ENCODE measurements around the gene SYNJ2.

Gene SYNJ2

DNA sequence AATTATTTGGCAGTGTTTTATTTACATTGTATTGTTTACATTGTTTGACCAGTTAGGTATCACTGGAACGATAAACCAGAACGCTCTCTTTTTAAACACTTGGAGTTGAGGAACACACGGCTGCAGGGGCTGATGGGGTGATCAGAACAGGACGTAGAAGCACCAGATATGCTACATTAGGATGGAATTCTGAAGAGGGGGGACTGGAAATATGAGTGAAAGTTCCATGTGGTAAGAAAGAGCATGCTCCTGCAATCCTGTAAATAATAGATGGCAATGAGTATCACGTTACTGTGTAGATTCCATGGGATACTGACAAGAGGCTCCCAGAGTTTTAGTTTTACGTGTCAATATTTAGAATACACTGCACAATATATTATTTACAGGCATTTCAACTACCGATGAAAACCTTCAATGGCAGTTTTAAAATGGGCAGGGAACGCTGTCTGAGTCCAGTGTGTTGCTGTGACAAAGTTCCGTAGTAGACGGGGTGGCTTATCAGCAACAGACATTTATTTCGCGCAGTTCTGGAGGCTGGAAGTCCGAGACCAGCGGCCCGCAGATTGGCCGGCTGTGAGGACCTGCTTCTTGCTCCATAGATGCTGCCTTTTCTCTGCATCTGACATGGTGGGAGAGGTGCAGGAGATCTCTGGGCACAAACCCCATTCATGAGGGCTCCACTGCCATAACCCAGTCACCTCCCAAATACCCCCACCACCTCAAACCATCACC lies 43.1 kb downstream of the SYNJ2 start:
- in situ Hi-C loops (cut with MboI; ENCODE audit: low sequenced_read_pairs) = no loop called here

DNA sequence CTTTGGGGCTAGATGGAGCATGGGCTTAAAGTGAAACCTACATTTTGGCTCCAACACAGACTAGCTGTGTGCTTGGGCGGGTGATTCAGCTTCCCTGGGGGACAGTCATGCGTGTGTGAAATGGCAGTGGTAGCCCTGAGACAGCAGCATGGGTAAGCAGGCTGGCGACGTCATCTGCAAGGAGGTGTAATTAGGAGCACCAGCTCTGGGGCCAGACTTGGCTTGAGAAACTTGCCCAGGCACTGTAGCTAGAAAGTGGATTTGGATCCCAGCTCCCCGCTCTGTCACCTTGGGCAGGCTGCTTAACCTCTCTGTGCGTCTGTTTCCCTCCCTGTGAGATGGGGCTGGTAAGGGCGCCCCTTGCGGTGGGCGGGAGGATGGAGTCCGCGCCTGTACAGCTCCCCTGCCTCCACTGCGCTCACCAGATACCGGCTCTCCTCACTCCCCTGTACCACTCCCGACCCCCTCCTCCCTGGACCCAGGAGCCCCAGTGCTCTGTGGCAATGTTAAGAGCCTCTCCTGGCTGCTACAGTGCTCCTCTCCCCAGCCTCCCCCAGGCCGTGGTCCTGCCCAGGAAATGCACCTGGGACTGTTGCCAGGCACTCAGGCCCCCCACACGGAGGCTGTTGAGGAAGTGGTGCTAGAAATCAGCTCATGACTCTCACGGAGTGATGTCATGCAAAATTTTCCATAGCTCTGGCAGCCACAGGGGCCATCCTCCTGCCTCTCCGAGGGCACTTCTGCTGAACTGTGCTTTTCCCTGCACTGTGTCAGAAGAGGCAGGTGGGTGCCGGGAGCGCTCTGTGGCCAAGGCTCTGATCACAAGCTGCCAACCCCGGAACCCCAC lies 44.6 kb downstream of the SYNJ2 start:
- in situ Hi-C loops (cut with MboI; ENCODE audit: low sequenced_read_pairs) = no loop called here

DNA sequence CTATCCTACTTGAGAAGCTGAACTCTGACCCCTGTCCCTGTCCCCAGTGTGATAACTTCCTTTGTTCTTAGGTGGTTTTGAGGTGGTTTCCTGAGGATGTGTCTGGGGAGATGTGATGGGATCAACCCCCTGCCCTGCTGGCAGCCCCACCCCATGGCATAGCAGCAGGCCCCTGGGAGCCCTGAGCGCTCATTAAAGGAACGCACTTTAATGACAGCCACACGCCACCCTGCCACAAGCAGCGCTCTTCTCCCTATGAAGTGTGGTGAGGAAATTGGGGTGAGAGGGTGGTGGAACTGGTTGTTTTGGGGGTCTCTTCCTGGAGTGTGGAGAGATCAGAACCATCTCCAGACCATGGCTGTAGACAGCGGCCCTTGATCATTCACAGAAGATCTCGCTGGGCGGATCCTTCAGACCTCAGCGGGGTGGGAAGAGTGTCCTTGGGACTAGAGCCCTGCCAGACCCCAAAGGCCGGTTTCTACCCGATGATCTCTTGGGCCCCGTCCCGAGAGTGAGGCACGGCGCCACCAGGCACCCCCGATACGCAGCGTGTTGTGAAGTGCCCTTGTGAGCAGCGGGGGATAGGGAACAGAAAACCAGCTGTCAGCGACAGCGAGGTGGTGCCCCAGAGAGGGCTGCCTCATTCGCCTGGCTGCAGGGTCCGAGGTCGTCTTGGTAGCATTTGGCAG lies 45.4 kb downstream of the SYNJ2 start:
- in situ Hi-C loops (cut with MboI; ENCODE audit: low sequenced_read_pairs) = no loop called here

DNA sequence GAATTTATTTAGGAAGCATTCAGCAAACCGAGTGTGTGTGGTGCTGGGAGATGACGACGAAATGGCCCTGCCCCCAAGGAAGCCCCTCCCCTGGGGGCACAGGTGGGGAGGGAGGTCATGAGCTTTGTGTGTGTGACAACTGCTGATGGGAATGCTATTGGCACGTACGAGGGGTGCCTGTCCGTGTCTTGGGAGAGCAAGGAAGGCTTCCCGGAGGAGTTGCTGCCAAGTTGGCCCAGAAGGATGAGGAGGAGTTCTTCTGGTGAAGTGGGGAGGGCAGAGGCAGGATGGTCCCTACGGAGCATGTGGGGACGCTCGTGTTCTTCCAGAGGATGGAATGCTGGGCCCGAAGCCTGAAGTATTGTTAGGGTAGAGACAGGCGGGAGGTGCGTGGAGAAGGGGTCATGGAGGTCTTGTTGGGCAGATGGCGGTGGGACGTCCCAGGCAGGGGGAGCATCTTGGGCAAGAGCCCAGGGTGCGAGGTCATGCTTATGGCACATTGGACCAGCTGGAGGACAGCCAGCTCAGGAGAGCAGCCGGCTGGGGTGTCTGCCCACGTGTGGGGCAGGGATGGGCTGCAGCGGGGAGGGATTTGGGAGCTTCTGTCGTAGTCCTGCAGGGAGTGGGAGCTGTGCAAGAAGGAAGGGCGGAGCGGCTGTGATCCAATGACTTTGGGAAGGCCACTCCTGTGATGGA lies 46.1 kb downstream of the SYNJ2 start:
- in situ Hi-C loops (cut with MboI; ENCODE audit: low sequenced_read_pairs) = no loop called here

DNA sequence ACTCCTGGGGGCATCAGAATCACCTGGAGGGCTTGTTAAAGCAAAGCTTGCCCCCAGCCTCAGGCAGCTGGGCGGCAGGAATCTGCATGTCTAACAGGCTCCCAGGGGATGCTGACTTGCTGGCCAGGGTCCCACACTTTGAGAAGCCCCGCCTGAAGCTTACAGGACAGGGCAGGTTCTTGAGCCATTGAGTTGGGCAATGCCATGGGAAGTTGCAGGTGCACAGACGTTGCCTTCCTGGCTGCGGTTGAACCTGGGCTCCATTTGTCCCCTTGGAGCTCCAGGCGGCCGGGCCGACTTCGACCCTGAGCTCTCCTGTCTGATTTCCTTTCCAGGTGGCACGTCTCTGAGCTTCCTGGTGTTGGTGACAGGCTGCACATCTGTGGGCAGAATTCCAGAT lies 46.8 kb downstream of the SYNJ2 start:
- in situ Hi-C loops (cut with MboI; ENCODE audit: low sequenced_read_pairs) = no loop called here

DNA sequence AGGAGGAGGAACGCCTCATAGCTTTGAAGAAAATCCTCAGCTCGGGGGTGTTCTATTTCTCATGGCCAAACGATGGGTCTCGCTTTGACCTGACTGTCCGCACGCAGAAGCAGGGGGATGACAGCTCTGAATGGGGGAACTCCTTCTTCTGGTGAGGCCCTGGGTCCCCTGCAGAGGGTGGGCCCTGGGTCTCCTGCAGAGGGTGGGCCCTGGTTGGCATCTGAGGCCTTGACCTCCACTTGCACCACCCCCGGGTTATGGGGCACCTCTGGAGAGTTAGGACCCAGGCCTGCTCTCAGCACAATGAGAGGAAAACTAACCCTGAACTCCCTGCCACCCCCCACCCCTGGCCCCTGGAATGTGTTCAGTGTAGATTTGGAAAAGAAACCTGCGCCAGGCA lies 47.2 kb downstream of the SYNJ2 start:
- in situ Hi-C loops (cut with MboI; ENCODE audit: low sequenced_read_pairs) = no loop called here

DNA sequence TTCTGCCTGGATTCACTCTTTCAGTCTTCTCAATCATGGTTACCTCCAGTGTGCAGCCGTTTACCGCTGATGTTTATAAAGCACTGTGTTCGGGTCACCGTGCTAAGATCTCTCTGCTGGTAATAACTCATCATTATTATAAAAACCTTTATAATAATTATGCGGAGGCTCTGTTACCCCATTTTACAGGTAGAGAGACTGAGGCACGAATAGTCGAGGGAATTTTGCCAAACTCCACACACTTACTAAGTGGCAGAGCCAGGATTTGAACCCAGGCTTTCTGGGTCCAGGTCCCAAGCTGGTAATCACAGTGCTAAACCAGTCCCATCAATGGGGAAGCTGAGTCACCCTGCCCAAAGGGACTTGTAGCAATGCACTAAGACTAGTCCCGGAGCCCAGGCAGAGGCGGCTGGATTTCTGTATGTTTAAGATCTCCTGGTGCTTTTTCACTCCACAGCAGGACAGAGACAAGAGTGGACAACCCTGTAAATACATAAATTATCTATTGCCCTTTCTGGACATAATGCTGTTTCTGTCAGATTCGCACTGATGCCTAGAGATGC lies 48.1 kb downstream of the SYNJ2 start:
- in situ Hi-C loops (cut with MboI; ENCODE audit: low sequenced_read_pairs) = no loop called here

DNA sequence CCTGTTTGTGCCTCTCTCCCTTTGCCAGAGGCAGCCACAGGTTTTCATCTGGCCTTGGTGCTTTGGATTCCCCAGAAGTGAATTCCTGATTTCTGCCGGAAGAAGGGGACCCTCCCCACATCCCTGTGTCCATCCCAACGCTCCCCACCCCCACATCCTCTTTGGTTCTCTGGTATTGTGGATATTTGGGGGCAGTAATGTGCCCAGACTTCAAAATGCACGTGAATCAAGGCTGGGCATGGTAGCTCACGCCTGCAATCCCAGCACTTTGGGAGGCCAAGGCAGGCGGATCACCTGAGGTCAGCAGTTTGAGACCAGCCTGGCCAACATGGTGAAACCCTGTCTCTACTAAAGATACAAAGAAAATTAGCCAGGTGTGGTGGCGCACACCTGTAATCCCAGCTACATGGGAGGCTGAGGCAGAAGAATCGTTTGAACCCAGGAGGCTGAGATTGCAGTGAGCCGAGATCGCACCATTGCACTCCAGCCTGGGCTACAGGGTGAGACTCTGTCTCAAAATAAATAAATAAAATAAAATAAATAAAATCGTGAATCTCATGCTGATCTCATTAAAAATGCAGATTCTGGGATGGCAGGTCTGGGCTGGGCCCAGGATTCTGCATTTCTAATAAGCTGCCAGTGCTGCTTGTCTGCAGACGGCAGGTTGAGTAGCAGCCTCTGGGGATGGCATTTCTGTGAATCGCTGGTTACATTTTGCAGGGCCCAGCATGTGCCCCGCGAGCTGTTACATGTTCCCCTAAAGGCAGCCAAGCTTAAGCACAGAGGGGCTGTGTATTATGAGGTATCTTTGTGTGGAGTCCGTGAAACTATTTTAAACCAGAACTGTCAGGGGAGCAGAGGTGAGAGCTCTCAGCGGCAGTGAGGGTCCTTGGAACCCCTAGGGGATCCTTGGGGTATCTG lies 49.0 kb downstream of the SYNJ2 start:
- in situ Hi-C loops (cut with MboI; ENCODE audit: low sequenced_read_pairs) = no loop called here

- in situ Hi-C loops (cut with MboI; ENCODE audit: low sequenced_read_pairs) = no loop called here
Observed at GRCh38 chr6:158031381-158032353, 50.0 kb downstream of the SYNJ2 start.

- in situ Hi-C loops (cut with MboI; ENCODE audit: low sequenced_read_pairs) = no loop called here
Observed at GRCh38 chr6:158032354-158032733, 50.7 kb downstream of the SYNJ2 start.

- in situ Hi-C loops (cut with MboI; ENCODE audit: low sequenced_read_pairs) = no loop called here
Observed at GRCh38 chr6:158033077-158033750, 51.6 kb downstream of the SYNJ2 start.

GRCh38 chr6:158033751-158034702 lies 52.4 kb downstream of the SYNJ2 start:
- in situ Hi-C loops (cut with MboI; ENCODE audit: low sequenced_read_pairs) = no loop called here

GRCh38 chr6:158036261-158036660 lies 54.6 kb downstream of the SYNJ2 start:
- in situ Hi-C loops (cut with MboI; ENCODE audit: low sequenced_read_pairs) = no loop called here

DNA sequence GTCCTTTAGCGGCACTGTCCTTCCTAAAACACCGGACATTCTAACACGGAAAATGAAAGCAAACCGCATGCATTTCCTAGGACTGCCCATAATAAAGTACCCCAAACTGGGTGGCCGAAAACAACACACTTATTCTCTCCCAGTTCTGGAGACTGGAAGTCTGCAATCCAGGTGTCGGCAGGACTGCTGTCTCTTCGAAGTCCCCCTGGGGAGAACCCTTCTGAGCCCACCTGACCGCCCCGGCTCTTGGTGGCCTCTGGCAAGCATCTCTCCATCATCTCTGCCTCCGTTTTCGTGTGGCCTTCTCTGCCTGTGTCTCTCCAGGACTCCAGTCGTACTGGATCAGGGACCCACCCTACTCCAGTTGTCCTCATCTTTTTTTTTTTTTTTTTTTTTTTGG lies 55.4 kb downstream of the SYNJ2 start:
- in situ Hi-C loops (cut with MboI; ENCODE audit: low sequenced_read_pairs) = no loop called here

GRCh38 chr6:158037771-158038170 lies 56.1 kb downstream of the SYNJ2 start:
- in situ Hi-C loops (cut with MboI; ENCODE audit: low sequenced_read_pairs) = no loop called here

GRCh38 chr6:158038291-158039177 lies 56.9 kb downstream of the SYNJ2 start:
- in situ Hi-C loops (cut with MboI; ENCODE audit: low sequenced_read_pairs) = no loop called here
